CD1c-positive myeloid dendritic cell (primary cell): ENCODE data around the gene SUSD3.
"Not testable (repeated sequence)": the region's sequence is repeated elsewhere in the genome, so short reads cannot be mapped to it uniquely, and the experiment has no call there.

ENCODE experiments used
- DNase-seq: peaks from one replicate; pipeline ENCODE4 v3.0.0-alpha.2; 2016; ENCODE audit errors: extremely low spot score

The SUSD3 gene

GRCh38 chr9:93111001-93111370 lies 52.5 kb downstream of the SUSD3 start:
- no peak for DNase-seq

GRCh38 chr9:93111371-93112115 lies 53.0 kb downstream of the SUSD3 start:
- DNase-seq, result peak; percentile 83

GRCh38 chr9:93112116-93112863 lies 53.8 kb downstream of the SUSD3 start:
- peak; percentile 78 for DNase-seq

GRCh38 chr9:93112864-93113389 lies 54.4 kb downstream of the SUSD3 start:
- no peak for DNase-seq

GRCh38 chr9:93114169-93114983 lies 55.9 kb downstream of the SUSD3 start:
- peak; percentile 33 for DNase-seq

DNA sequence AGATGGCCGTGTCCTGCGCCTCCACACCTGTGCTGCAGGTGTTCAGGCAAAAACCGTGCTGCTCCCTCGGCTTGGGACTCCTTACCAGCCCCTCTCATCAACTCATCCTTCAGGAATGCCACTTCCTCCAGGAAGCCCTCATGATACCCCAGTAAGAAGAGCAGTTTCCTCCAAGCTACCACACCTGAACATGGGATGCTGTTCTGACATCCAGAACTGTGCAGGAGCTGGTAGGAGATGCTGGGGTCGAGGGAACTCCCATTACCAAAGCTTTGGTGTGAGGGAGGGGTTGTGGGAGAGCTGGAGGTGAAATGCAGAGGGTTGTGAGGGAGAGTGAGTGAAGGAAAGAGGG lies 56.5 kb downstream of the SUSD3 start:
- no peak for DNase-seq

DNA sequence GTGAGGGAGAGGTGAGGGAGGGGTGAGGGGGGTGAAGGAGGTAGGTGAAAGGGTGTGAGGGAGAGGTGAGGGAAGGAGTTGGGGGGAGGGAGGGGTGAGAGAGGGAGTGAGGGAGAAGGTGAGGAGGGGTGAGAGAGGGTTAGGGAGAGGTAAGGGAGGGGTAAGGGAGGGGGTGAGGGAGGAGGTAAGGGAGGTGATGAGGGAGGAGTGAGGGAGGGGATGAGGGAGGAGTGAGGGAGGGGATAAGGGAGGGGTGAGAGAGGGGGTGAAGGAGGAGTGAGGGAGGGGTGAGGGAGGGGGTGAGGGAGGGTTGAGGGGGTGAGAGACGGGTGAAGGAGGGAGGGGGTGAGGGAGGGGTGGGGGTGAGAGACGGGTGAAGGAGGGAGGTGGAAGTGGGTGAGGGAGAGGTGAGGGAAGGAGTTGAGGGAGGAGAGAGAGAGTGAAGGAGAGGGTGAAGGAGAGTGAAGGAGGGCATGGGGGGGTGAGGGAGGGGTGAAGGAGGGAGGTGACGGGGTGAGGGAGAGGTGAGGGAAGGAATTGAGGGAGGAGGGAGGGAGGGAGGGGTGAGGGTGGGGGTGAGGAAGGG lies 57.1 kb downstream of the SUSD3 start:
- DNase-seq, result no peak

DNA sequence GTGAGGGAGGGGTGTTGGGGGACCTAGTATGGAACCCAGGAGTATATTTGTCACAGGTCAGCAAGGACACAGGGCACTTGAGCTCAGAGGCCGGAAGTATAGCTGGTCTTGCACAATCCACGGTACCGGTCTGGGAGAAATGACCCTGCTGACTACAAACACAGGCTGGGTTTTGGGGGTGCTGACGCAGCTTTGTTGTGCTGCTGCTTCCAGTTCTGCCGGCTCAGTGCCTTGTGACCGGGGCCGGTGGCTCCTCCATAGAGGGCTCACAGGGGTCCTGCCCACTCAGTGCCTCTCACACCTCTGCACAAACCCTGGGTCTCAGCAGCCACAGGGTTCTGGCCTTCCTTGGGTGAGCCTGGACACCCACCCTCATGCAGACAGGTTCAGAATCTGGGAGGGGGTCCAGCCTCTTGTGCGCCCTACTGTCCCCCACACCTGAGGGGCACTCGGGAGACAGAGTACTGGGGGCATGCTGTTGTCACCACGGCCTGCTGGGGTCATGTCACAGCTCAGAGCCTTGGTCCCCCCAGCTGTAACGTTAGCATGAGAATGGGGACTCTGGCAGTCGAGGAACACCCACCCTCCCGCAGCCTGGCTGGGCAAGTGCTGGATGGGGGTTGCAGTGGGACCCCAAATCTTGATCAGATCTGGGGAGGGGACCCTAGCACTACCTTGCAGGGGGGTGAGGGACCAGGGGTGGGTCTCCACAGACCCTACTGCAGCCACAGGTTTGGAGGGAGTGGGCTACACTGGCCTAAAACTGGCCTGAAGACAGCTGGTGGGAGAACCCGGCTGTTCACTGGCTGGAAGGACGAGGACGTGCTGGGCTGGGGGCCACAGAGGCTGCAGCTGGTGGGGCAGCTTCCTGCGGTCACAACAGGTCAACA lies 57.8 kb downstream of the SUSD3 start:
- DNase-seq, result peak; percentile 92

DNA sequence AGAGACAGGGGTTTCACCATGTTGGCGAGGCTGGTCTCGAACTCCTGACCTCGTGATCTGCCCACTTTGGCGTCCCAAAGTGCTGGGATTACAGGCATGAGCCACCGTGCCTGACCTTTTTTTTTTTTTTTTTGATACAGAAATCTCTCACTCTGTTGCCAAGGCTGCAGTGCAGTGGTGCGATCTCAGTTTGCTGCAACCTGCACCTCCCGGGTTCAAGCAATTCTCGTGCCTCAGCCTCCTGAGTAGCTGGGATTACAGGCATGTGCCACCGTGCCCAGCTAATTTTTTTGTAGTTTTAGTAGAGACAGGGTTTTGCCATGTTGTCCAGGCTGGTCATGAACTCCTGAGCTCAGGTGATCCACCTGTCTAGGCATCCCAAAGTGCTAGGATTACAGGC lies 59.0 kb downstream of the SUSD3 start:
- not testable (repeated sequence) for DNase-seq

DNA sequence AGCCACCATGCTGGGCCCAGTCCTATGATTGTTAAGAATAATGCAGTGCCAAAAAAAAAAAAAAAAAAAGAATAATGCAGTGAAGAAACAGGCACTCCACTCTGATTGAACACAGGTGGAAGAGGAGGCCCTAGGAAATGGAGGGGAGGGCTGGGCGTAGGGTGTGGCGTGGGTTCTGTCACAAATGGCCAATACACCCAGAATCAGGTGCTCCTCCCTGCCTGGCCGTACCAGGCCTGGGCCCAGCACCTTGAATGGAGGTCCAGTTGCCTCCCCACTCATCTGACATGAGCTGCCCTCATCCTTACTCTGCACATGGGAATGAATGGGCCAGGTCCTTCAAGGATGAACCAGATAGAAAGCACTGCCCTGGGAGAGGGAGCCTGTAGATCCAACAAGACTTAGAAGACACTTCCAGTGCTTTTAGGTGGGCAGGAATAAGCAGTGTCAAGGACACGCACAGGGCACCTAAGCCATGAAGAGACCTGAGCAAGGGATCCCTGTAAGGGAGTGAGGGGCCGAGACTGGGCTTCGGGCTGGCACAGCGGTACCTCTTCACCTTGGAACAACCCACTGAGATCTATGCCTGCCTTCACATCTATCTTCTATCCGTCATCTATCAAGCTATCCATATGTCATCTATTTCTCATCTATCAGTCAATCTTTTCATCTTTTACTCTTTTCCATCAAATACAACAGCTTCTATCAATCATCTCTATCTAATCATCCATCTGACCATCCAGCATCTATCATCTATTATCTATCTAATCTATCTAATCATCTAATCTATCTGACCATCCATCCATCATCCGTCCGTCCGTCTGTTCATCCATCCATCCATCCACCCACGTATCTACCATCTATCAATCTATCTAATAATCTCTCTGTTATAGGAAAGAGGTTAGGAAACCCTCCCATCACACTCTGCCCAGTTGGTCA lies 59.7 kb downstream of the SUSD3 start:
- DNase-seq, result no peak

GRCh38 chr9:93118863-93119702 lies 60.6 kb downstream of the SUSD3 start:
- DNase-seq, result no peak

DNA sequence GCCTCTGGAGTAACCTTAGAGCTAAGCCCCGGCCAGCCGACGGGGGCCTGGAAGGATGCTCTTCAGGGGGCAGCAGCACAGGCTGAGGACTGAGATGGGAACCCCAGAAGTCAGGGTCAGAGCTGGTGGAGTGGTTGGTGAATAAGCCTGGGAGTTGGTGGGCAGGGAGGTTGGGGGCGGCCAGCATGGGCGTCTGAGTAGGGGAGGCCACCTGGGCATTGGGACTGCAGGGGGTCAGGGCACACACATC lies 61.1 kb downstream of the SUSD3 start:
- no peak for DNase-seq

GRCh38 chr9:93119953-93120845 lies 61.7 kb downstream of the SUSD3 start:
- peak; percentile 97 for DNase-seq

- DNase-seq, result no peak
Observed at GRCh38 chr9:93120846-93121315, 62.4 kb downstream of the SUSD3 start.

GRCh38 chr9:93121316-93122241 lies 63.1 kb downstream of the SUSD3 start:
- no peak for DNase-seq

GRCh38 chr9:93122721-93123221 lies 64.3 kb downstream of the SUSD3 start:
- DNase-seq, result no peak
